AG09309 (cell line): ENCODE data around the gene LIPT2.

Experiments
- DNase-seq: peaks from one replicate; pipeline ENCODE4 v3.0.0-alpha.2; 2010; ENCODE audit warnings: low read depth
- H3K4me3 ChIP-seq: 2 replicates; pipeline ENCODE4 v1.5.1; 2011; ENCODE audit warnings: mild to moderate bottlenecking, low read depth, low read length, moderate library complexity; ENCODE audit not compliant: control insufficient read depth
- CTCF ChIP-seq: IDR thresholded peaks from 2 replicates; pipeline ENCODE4 v1.5.1; 2011; ENCODE audit warnings: mild to moderate bottlenecking, low read depth, low read length, inconsistent platforms; ENCODE audit not compliant: insufficient read depth, control insufficient read depth; ENCODE audit errors: missing control alignments

Gene LIPT2

GRCh38 chr11:74473382-74474173, 19.9 kb downstream of the LIPT2 start:
- TF ChIP-seq CTCF = no peak
- no peak for DNase-seq
- H3K4me3 ChIP-seq = no peak overlapping the region

GRCh38 chr11:74471668-74472429, 21.7 kb downstream of the LIPT2 start:
- H3K4me3 ChIP-seq = no peak overlapping the region
- no peak for TF ChIP-seq CTCF
- DNase-seq = no peak

GRCh38 chr11:74471037-74471436, 22.5 kb downstream of the LIPT2 start:
- no peak for TF ChIP-seq CTCF
- no peak for DNase-seq
- no peak overlapping the region for H3K4me3 ChIP-seq

- no peak for TF ChIP-seq CTCF
- H3K4me3 ChIP-seq = no peak overlapping the region
- no peak for DNase-seq
Observed at GRCh38 chr11:74470526-74470925, 23.0 kb downstream of the LIPT2 start.

- no peak overlapping the region for H3K4me3 ChIP-seq
- DNase-seq = no peak
- TF ChIP-seq CTCF = no peak
Observed at GRCh38 chr11:74468936-74469335, 24.6 kb downstream of the LIPT2 start.

GRCh38 chr11:74468521-74468920, 25.0 kb downstream of the LIPT2 start:
- no peak for TF ChIP-seq CTCF
- no peak overlapping the region for H3K4me3 ChIP-seq
- DNase-seq = no peak
